Activated effector memory CD4-positive, alpha-beta T cell treated with Interleukin-2 at 50 U/mL for 16 hours (primary cell): ENCODE results near the gene DNAJB13.

Experiments used
- DNase-seq: peaks from one replicate; pipeline ENCODE4 v3.0.0-alpha.2; 2020

DNAJB13 gene

DNA sequence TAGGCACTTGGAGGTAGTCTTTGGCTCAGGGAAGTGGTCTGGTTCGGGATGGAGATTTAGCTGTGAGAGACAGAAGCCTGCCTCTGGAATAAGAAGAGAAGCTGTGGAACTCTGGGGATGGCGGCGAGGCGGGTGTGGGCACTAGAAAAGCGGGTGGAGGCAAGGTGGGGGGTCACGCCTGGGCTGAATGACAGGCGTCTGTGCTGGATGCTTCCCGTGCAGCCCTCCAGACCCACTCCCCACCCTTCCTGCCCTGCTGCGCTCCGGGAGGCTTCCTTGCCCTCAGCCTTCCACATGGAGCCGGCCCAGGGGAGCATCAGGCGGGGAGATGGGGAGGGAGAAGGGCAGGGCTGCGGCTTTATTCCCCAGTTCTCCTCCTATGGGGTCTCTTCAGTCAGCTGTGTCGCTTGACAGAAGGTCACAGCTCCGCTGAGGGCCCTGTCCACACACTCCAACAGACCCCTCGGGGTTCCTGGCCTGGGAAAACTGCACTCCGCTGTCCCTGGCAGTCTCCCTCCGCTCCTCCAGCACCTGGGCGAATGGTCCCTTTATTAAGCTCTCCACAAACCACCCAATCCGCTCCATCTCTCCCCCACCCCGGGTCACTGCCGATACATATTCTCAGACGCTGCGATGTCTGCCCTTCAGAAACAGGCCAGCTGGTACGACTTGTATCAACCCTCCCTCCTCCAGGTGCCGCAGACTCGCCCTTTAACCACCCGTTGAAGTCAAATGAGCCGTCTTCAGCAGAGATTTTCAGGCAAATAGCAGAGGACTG is 6.2 kb downstream of the DNAJB13 start:
- DNase-seq = no peak

DNA sequence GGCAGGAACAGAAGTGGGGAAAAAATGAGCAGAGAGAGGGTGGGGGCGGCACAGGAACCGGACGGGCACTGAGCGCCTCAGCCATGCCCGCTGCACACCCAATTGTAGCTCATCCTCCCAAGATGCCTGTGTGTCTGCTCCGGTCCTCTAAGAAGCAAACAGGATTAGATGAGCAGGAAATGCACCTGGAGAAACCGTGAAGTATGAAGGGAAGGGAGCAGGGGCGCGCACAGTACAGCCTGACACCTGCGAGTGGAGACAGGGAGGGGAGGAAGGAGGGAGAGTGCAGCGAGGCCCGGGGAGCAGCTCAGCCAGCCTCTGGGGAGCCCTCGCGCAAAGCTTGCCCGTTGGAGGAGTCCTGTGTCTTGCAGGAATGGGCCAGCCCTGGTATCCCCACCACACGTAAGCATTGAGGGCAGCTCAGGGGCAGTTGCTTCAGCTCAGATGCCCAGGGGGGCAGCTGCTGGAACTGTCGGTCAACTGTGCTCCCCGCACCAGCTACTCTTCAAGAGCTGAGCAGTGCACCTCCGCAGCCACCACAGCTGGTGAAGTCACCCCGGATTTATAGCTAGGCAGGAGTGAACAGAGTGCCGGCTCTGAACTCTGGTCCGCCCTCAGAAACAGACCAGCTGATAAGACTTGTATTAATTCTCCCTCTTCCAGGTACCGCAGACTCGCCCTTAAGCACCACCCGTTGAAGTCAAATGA is 7.0 kb downstream of the DNAJB13 start:
- no peak for DNase-seq

- DNase-seq = no peak
Measured at GRCh38 chr11:73958521-73959141, 7.8 kb downstream of the DNAJB13 start.

- no peak for DNase-seq
Measured at GRCh38 chr11:73961321-73961720, 10.5 kb downstream of the DNAJB13 start.

- no peak for DNase-seq
Measured at GRCh38 chr11:73962101-73962705, 11.4 kb downstream of the DNAJB13 start.

GRCh38 chr11:73963861-73964260 is 13.0 kb downstream of the DNAJB13 start:
- DNase-seq = no peak

DNA sequence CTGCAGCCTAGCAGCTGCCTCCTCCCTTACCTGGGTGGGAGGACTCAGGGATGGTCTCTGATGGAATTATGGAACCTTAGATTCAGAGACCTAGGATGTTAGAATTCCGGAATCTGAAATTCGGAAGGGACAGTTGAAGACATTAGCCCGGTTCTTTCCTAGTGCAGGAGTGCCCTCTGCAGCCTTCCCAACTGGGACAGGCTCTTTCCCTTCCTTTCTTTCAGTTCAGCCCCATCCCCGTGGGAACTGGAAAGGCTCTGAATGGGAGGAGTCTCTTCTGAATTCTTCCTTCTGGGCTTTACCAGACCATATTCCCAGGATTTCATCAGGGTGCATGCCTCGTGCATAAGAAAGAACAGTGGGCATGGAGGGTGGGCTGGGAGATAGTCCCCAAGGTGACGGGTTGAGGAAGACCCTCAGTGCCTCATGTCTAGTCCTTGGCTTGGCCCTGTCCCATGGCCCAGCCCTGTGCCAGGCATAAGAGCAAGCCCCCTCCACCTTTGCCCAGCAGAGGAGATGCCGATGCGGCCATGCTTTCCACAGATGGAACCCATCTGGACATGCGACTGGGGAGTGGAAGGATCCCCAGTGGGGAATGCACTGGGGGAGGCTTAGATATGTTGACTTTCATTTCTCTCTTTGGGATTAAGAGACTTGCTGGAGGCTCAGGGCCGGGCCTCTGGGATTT is 14.4 kb downstream of the DNAJB13 start:
- DNase-seq = no peak

GRCh38 chr11:73965764-73966121 is 14.9 kb downstream of the DNAJB13 start:
- no peak for DNase-seq

- no peak for DNase-seq
Measured at GRCh38 chr11:73968356-73968966, 17.6 kb downstream of the DNAJB13 start.

- no peak for DNase-seq
Measured at GRCh38 chr11:73969091-73969490, 18.3 kb downstream of the DNAJB13 start.

GRCh38 chr11:73969991-73970800 is 19.4 kb downstream of the DNAJB13 start:
- DNase-seq = no peak

DNA sequence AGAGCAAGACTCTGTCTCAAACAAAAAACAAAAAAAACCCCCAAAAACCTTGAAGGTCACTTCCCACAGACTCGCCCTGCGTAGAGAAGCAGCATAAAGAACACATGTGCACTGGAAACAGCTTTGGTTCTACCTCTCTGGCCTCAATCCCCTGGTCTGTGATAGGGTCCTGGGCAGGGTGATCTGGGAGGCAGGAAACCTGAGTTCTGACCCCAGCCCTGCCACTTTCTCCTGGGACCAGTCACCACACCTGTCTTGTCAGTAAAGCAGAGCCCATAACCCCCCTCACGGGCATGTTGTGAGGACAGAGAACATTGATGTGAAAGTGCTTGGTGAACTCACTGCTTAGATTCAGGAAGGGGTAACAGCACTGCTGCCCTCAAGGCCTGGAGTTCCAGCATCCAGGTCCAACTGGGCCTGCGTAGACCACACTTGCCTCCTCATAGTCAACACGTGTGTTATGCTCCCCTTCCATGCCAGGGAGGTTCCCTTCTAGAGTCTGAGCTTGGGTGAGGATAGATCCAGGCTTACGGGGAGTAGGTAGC is 20.4 kb downstream of the DNAJB13 start:
- DNase-seq = no peak

- DNase-seq = no peak
Measured at GRCh38 chr11:73972187-73972586, 21.4 kb downstream of the DNAJB13 start.

DNA sequence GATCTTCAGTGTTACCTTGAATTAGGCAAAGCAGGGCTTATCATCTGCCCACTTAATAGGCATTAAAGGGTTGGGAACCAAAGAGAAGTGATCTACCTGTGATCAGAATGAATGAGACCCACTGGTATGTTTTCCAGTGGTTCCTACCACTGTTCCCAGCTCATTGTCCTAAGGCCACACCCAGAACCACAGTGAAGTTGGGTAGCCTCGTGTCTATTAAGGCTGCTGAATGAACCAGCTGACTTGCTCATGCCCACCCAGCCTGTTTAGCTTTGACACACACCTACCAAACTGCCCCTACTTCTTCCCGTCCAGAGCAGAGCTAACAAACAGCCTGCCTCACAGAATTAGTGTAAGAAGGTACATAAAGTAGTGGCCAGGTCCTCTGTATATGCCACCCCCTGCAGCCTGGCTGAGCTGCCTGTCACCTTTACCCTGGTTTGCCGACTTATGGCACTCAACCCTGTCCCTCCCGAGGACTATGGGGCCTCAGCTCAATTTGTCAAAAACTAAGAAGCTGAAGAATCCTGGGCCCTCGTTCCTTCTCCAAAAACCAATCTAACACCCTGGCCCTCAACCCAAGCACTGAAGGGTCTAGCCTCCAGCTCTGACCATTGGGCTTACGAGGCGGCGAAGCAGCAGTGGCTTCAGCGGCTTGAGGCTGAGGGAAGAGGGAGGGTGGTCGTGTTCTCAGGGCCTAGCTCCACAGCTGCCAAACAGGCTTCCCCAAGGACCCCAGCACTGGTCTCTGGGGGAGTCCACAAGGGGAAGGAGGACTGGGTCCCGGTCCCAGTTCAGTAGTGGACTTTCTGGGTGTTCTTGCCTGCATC is 22.0 kb downstream of the DNAJB13 start:
- no peak for DNase-seq

GRCh38 chr11:73974604-73975478 is 24.0 kb downstream of the DNAJB13 start:
- no peak for DNase-seq

DNA sequence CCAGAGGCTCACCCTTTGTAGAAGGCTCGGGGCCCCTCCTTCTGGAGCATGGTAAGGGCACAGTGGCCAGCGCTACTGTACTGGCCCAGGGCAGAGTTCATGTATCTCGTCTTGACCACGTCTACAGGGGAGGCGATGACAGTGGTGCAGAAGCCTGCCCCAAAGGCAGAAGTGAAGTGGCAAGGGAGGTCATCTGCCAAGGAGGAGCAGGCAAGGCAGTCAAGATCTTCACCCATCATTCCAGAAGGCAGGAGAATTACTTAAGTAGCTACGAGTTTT is 24.6 kb downstream of the DNAJB13 start:
- DNase-seq = no peak

DNA sequence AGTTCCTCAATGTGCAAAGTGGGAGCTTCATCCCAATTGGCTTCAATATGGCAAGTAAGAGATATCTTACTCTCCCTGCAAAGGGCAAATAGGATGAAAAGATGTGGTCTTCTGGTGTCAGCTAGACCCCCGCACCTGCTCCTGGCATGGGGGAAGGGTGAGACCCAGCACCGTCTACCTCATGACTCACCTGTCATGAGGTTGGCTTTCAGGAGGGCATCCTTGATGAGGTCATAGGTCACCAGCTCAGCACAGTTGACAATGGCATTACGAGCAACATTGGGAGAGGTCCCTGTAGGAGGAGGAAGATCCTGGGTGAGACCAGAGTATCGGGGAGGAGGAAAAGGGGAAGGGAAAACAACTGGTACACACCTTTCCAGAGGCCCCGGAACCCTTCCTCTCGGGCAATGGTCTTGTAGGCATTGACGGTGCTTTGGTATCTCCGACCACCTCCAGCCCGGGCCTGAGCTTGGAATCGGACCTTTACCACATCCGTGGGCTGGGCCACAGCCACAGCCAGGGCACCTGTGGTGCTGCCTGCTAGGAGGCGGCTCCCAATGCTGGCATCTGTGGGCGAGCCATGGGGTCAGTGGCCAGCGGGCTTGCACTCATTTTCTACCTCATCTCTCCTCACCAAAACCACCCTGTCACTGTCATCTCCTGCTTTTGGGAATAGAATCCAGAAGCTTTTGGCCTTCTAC is 25.8 kb downstream of the DNAJB13 start:
- no peak for DNase-seq

DNA sequence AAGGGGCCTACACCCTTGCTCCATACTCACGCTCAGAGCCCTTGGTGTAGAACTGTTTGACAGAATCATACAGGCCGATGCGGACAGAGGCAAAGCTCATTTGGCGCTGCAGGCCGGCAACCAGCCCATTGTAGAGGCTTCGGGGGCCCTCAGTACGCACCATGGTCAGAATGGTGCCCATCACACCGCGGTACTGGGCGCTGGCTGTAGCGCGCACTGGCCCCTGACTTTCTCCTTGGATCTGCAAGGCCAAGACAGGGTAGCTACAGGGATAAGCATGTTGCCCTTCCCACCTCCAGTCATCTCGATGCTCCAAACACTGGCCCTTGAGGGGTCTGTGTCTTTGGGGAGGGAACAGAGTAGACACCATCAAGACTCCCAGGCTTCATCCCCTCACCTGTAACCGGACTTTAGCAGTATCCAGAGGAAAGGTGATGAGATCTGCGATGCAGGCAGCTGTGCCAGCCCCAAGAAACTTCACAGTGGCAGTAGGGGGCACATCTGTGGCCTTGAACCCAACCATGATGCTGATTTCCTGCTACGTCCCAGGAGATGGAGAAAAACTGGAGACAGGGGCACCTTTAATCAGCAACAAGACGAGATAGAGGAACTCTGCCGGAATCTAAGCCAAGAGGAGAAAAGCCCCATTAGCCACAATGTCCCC is 27.2 kb downstream of the DNAJB13 start:
- DNase-seq = no peak
